ENCODE measurements around the gene MTUS2.

The MTUS2 gene

DNA sequence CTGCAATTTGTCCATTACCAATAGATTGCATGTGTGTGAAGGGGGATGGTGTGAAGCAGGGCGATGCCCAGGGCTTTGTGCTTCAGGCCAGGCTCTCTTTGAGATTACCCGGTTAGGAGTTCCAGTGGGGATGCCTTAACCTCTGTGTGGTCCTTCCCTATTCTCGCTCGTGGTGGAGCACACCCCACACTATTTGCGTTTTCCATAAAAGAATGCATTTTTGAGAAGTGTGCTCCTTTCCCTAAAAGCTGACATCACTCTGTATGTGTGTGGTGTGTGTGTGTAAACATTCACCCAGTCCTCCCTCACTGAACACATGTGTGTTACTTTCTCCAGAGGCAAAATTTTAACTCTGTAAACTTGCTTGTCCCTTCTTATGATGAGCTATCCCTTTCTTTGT lies 467.1 kb downstream of the MTUS2 start:
- no peak overlapping the region for H3K27ac Mint-ChIP-seq
- no peak overlapping the region for H3K4me3 Mint-ChIP-seq
- H3K27me3 Mint-ChIP-seq (ENCODE audit: low read depth) = no peaks in the 10 kb centered on the region
- H3K9me3 Mint-ChIP-seq = no peaks in the 10 kb centered on the region
- no peaks in the 10 kb centered on the region for H3K4me1 Mint-ChIP-seq (ENCODE audit: low read depth)
- H3K36me3 Mint-ChIP-seq (ENCODE audit: low read depth) = no peaks in the 10 kb centered on the region

DNA sequence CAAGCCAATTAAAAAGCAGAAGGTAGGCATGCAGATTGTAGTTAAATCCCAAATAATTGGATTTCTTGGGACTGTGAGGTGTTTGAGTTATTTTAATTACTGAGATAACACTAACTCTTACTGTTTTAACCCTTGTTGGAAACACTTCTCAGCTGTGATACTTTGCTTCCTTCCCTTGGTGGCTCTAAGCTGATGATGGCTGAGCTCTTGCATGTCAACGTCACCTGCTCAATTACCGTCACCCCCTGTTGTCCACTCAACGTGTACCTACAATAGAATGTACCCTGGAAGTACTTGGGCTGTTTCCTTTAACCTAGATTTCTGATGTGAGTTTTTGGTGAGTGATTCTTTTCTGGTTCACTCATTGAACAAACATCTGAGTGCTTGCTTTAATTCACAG lies 471.9 kb downstream of the MTUS2 start:
- H3K27ac Mint-ChIP-seq = no peak overlapping the region
- no peak overlapping the region for H3K4me3 Mint-ChIP-seq
- H3K36me3 Mint-ChIP-seq (ENCODE audit: low read depth) = no peaks in the 10 kb centered on the region
- H3K27me3 Mint-ChIP-seq (ENCODE audit: low read depth) = no peaks in the 10 kb centered on the region
- no peaks in the 10 kb centered on the region for H3K9me3 Mint-ChIP-seq
- H3K4me1 Mint-ChIP-seq (ENCODE audit: low read depth) = no peaks in the 10 kb centered on the region

DNA sequence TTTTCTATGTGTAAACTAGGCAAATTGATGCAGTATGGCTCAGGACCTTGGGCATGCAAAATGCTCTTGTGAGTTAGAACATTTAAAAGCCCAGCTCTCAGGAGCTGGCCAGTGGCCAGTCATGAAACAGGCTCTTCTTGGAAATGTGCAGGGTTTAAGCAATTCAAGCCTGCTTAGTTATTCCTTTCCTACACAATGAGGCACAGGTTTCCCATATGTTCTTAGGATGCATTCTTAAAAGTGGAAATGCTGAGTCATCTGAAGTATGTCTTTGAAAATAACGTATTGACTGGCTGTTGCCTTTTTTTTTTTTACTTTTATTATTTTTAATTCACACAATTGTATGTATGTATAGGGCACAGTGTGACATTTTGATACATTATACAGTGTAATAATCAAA lies 474.7 kb downstream of the MTUS2 start:
- Mint-ChIP-seq H3K4me3 (no peak overlapping the region), H3K9me3 (no peaks in the 10 kb centered on the region)

DNA sequence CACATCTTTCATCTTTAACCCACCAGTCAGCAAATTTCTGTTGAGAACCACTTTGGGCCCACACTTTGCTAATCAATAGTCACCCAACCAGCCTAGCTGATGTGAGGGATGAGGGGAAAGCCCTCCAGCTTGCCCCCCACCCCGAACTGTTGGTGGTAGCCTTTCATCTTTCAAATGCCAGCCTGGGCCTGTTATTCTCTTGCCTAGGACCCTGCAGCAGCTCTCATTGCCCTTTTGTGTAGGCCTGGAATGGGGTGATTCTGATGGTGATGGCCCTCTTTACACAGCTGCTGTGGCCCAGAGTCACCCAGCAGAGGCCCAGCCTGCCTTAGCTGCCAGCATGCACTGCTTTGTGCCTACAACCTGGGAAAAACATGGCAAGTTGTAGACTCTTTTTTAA lies 480.9 kb downstream of the MTUS2 start:
- Mint-ChIP-seq H3K9me3 (peaks cover 25% of the 10 kb centered on the region), H3K36me3 (ENCODE audit: low read depth) (no peaks in the 10 kb centered on the region), H3K4me3 (no peak overlapping the region), H3K27ac (no peak overlapping the region), H3K4me1 (ENCODE audit: low read depth) (no peaks in the 10 kb centered on the region), H3K27me3 (ENCODE audit: low read depth) (no peaks in the 10 kb centered on the region)

More for the DNA sequence above, 474.7 kb downstream of the MTUS2 start:
- no peaks in the 10 kb centered on the region for H3K36me3 Mint-ChIP-seq (ENCODE audit: low read depth)
- H3K27ac Mint-ChIP-seq = no peak overlapping the region
- no peaks in the 10 kb centered on the region for H3K4me1 Mint-ChIP-seq (ENCODE audit: low read depth)
- no peaks in the 10 kb centered on the region for H3K27me3 Mint-ChIP-seq (ENCODE audit: low read depth)

DNA sequence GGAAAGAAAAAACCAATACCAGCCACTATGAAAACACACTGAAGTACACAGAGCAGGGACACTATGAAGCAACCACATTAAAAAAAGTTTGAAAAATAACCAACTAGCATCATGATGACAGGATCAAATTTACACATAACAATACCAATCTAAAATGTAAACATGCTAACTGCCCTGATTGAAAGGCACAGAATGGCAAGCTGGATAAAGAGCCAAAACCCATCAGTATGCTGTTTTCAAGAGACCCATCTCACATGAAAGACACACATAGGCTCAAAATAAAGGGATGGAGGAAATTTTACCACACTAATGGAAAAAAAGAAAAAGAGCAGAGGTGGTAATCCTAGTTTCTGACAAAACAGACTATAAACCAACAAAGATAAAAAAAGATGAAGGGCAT lies 484.0 kb downstream of the MTUS2 start:
- Mint-ChIP-seq H3K9me3 (peaks cover 31% of the 10 kb centered on the region), H3K4me1 (ENCODE audit: low read depth) (no peaks in the 10 kb centered on the region), H3K36me3 (ENCODE audit: low read depth) (no peaks in the 10 kb centered on the region), H3K27ac (no peak overlapping the region), H3K4me3 (no peak overlapping the region), H3K27me3 (ENCODE audit: low read depth) (no peaks in the 10 kb centered on the region)

DNA sequence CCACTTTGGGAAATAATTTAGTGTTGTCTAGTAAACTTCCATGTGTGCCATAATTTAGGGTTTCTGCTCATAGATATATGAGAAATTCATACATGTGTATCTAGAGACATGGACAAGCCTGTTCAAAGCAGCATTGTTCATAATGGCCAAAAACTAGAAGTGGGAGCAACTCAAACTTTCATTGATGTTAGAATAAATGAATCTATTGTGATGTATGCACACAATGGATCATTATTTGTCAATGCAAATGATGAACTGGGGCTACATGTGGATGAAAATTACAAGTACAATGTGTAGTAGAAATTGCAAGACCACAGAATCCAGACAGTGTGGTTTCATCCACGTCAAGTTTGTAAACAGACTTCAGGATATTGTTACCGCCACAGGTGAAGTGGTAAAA lies 490.7 kb downstream of the MTUS2 start:
- Mint-ChIP-seq H3K9me3 (peaks cover 6% of the 10 kb centered on the region), H3K4me1 (ENCODE audit: low read depth) (no peaks in the 10 kb centered on the region), H3K36me3 (ENCODE audit: low read depth) (no peaks in the 10 kb centered on the region), H3K27ac (no peak overlapping the region), H3K27me3 (ENCODE audit: low read depth) (no peaks in the 10 kb centered on the region), H3K4me3 (no peak overlapping the region)

DNA sequence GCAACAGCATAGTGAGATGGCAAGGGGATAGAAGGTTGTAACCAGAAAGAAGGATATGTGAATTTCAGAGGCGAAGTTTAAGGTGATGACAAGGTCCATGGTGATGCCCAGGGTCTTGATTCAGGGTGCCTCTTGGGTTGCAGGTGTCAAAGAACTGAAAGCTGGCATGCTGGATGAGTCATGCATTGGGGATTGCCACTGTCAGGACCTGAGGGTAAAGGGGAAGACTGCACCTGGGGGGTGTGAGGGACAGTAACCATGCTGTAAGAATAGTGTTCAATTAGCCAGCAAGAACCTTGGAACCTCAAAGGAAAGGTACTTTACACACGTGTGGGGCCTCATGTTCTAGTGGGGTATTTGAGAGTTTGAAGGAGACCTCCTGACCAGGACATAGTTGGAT lies 495.7 kb downstream of the MTUS2 start:
- no peaks in the 10 kb centered on the region for H3K9me3 Mint-ChIP-seq
- H3K36me3 Mint-ChIP-seq (ENCODE audit: low read depth) = no peaks in the 10 kb centered on the region
- H3K4me1 Mint-ChIP-seq (ENCODE audit: low read depth) = no peaks in the 10 kb centered on the region

DNA sequence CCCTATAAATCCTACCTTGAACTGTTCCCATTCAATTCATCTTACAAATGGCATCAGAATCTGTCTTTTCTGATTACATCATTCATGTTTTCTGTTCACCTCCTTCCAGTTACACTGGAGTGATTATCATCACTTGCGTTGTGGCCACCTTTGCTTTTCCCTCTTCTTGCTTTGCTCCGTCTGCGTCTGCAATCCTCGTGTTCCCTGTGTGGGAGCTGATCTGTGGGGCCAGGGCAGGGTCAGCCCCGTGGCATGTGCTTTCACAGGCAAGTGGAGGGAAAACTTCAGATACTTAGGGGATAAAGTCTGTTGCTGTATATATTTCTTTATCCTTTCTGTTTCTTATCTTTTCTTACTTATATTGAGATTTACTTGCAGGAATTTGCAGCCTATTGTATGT lies 497.7 kb downstream of the MTUS2 start:
- H3K27ac Mint-ChIP-seq = no peak overlapping the region
- H3K36me3 Mint-ChIP-seq (ENCODE audit: low read depth) = no peaks in the 10 kb centered on the region
- no peaks in the 10 kb centered on the region for H3K4me1 Mint-ChIP-seq (ENCODE audit: low read depth)
- H3K4me3 Mint-ChIP-seq = no peak overlapping the region
- H3K27me3 Mint-ChIP-seq (ENCODE audit: low read depth) = no peaks in the 10 kb centered on the region
- peaks cover 6% of the 10 kb centered on the region for H3K9me3 Mint-ChIP-seq

More for the DNA sequence above, 495.7 kb downstream of the MTUS2 start:
- no peak overlapping the region for H3K4me3 Mint-ChIP-seq
- no peaks in the 10 kb centered on the region for H3K27me3 Mint-ChIP-seq (ENCODE audit: low read depth)
- H3K27ac Mint-ChIP-seq = no peak overlapping the region

DNA sequence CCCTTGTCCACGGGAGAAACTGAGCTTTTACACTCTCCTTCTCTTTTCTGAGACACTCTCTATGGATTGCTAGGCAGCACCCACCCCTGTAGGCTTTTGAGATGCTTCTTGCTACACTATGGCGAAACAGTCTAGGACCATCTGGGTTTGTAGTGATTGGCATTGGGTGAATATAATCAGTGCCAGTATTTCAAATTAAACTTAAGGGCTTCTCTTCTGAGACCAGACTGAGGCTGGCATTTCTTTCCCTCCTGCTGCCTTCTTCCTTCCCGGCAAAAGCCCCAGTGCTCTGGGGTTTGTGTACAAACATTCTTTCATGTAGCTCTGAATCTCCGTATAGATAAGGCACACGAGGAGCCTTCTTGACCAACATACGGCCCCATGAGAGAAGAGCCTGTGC lies 498.6 kb downstream of the MTUS2 start:
- H3K27ac Mint-ChIP-seq = no peak overlapping the region
- no peaks in the 10 kb centered on the region for H3K27me3 Mint-ChIP-seq (ENCODE audit: low read depth)
- H3K9me3 Mint-ChIP-seq = peaks cover 7% of the 10 kb centered on the region
- H3K36me3 Mint-ChIP-seq (ENCODE audit: low read depth) = no peaks in the 10 kb centered on the region
- no peak overlapping the region for H3K4me3 Mint-ChIP-seq
- no peaks in the 10 kb centered on the region for H3K4me1 Mint-ChIP-seq (ENCODE audit: low read depth)

DNA sequence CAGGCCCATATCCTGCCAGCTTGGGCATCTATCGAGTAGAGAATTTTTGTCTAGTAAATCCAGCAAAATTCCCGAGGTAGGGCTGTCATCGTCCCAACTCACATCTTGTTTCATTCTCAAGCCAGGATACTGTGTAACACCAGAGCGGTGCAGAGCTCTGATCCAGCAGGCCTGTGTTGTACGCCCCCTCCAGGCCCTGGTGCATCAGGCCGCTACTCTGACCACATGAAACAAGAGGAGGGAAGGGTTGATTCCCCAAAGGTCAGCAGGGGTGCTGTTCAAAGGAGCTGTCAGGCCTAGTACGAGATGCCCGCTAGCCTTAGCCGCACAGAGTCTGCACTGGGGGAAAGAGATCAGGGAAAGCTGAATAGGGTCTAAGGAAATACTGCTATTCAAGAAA lies 499.3 kb downstream of the MTUS2 start:
- Mint-ChIP-seq H3K27ac (no peak overlapping the region), H3K4me3 (no peak overlapping the region), H3K27me3 (ENCODE audit: low read depth) (no peaks in the 10 kb centered on the region), H3K36me3 (ENCODE audit: low read depth) (no peaks in the 10 kb centered on the region), H3K9me3 (peaks cover 7% of the 10 kb centered on the region), H3K4me1 (ENCODE audit: low read depth) (no peaks in the 10 kb centered on the region)

DNA sequence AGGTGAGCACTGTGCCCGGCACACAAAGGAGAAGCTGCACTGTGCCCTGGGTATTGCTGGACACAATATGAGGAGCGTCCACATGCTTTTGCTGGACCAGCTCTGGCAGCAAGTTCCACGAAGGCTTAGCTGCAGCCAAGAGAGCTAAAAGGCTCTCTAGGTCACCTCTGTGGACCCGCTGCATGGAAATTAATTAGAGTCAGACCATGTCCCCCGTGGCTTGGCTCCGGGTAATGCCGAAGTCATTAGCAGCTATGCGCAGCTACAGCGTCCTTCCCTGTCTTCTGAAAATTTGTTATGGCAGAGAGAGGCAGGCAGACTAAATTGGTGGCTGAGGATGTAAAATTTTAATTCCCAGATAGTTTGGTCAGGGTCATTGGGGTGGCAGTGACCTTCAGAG lies 503.8 kb downstream of the MTUS2 start:
- Mint-ChIP-seq H3K4me3 (no peak overlapping the region), H3K9me3 (peaks cover 7% of the 10 kb centered on the region), H3K27me3 (ENCODE audit: low read depth) (no peaks in the 10 kb centered on the region), H3K27ac (no peak overlapping the region), H3K36me3 (ENCODE audit: low read depth) (no peaks in the 10 kb centered on the region), H3K4me1 (ENCODE audit: low read depth) (no peaks in the 10 kb centered on the region)

DNA sequence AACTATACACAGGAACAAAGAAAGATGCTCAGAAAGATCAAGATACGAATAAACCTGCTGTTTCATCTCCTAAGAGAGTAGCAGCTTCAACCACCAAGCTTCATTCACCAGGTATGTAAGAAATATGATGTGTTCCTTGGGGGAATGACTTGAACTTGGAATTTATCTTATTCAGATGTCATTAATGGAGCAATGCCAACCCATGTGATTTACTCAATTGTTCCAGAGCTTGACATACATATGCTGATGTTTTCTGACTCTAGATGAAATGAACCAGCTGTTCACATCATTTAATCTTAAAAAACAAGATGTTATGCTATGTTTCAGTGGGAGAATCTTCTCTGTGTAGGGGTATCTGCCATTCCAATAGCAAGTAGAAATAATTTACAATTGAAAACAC lies 504.5 kb downstream of the MTUS2 start:
- Mint-ChIP-seq H3K4me3 (no peak overlapping the region), H3K27me3 (ENCODE audit: low read depth) (no peaks in the 10 kb centered on the region), H3K36me3 (ENCODE audit: low read depth) (no peaks in the 10 kb centered on the region), H3K9me3 (peaks cover 7% of the 10 kb centered on the region), H3K27ac (no peak overlapping the region), H3K4me1 (ENCODE audit: low read depth) (no peaks in the 10 kb centered on the region)

DNA sequence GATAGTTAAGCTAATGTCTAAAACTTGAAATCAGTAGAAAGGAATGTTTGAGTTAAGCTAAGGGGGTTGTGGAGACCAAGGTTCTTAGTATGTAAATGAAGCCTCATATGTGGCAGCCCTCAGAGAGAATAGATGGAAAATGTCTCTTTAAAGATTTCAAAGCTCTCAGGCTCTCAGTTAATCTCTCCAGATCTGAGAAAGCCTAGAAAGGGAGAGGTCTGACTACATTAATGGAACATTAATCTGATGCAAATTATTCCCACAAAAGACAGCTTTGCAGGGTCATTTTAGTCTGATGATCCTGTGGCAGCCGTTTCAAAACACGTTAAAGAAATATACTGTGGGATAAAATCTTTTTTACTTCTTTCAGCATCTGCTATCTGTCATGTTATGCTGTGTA lies 508.4 kb downstream of the MTUS2 start:
- Mint-ChIP-seq H3K27ac (no peak overlapping the region), H3K36me3 (ENCODE audit: low read depth) (no peaks in the 10 kb centered on the region), H3K27me3 (ENCODE audit: low read depth) (no peaks in the 10 kb centered on the region), H3K9me3 (peaks cover 18% of the 10 kb centered on the region), H3K4me3 (no peak overlapping the region), H3K4me1 (ENCODE audit: low read depth) (no peaks in the 10 kb centered on the region)

DNA sequence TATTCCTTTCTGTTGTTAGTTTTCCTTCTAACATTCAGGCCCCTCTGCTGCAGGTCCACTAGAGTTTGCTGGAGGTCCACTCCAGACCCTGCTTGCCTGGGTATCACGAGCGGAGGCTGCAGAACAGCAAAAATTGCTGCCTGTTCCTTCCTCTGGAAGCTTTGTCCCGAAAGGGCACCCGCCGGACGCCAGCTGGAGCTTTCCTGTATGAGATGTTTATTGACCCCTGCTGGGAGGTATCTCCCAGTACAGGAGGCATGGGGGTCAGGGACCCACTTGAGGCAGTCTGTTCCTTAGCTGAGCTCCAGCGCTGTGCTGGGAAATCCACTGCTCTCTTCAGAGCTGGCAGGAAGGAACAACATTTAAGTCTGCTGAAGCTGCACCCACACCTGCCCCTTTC lies 516.2 kb downstream of the MTUS2 start:
- no peaks in the 10 kb centered on the region for H3K27me3 Mint-ChIP-seq (ENCODE audit: low read depth)
- H3K36me3 Mint-ChIP-seq (ENCODE audit: low read depth) = no peaks in the 10 kb centered on the region
- H3K27ac Mint-ChIP-seq = no peak overlapping the region
- peaks cover 29% of the 10 kb centered on the region for H3K9me3 Mint-ChIP-seq
- H3K4me3 Mint-ChIP-seq = no peak overlapping the region
- H3K4me1 Mint-ChIP-seq (ENCODE audit: low read depth) = no peaks in the 10 kb centered on the region

DNA sequence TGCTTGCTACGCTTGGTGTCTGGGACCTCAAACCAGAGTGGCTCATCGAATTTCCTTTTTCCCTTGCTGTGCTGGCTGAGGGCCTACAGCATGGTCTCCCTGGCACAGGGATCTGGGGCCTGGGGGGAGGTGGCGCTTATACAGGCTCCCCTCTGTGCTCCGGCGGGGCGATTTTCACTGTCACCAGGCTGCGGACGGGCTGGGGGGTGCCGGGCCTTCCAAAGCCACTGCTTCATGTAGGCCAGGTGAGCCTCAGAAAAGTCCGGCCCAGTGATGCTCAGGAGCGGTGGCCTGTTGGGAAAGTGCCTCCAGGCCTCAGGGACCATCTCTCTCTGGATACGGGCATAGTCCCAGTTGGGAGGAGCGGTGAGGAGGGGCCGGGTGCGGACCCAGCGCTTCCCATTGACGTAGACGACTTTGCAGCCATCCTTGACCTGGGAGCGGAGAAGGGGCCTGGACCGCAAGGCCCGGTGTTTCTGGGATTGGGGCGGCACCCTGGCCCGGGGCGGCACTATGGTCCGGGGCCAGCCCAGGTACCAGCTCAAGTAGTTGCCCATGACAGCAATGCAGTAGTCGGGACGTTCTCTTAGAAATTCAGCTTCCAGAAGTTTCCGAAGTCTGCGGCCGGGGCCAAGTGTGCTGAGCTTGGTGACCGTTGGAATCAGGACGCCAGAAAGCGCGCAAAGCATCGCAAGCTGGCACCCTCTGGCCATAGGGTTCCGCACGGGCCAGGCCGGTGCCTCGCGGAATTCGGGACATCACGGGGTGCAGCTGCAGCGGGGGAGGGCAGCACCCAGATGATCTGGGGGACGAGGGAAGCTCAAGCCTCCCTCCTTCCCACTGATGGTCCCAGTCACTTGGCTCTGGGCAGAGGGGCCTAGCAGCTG lies 519.5 kb downstream of the MTUS2 start:
- no peaks in the 10 kb centered on the region for H3K4me1 Mint-ChIP-seq (ENCODE audit: low read depth)
- H3K4me3 Mint-ChIP-seq = no peak overlapping the region
- H3K27me3 Mint-ChIP-seq (ENCODE audit: low read depth) = no peaks in the 10 kb centered on the region
- H3K27ac Mint-ChIP-seq = no peak overlapping the region
- H3K36me3 Mint-ChIP-seq (ENCODE audit: low read depth) = no peaks in the 10 kb centered on the region
- H3K9me3 Mint-ChIP-seq = peaks cover 10% of the 10 kb centered on the region

Data from T-helper 1 cell treated with Interleukin-12 subunit alpha and Interleukin-12 subunit beta and Interleukin-4 antibody, amounts not matched to agents 30 μg/mL and 1 μg/mL, for 36 hours (primary cell).